ENCODE results near the gene PAEP.

PAEP gene

GRCh38 chr9:135615666-135616618 is 54.4 kb downstream of the PAEP start:
- DNase-seq (ENCODE audit: low read depth): no peak
